Stimulated activated CD4-positive, alpha-beta T cell treated with anti-CD3 and anti-CD28 coated beads, TNF-alpha, amount 100 ng/mL, for 4 hours (primary cell): ENCODE results near the gene RABL2A.
A peak's percentile ranks its signal among the peaks of the same experiment; 100 is the strongest.
"Not testable (repeated sequence)": the region's sequence is repeated elsewhere in the genome, so short reads cannot be mapped to it uniquely, and the experiment has no call there.

Experiments
- DNase-seq, 3 experiments: peaks; one replicate each; pipeline ENCODE4 v3.0.0-alpha.2; 2020; ENCODE audit warnings: low read depth in 3 of 3

The RABL2A gene

DNA sequence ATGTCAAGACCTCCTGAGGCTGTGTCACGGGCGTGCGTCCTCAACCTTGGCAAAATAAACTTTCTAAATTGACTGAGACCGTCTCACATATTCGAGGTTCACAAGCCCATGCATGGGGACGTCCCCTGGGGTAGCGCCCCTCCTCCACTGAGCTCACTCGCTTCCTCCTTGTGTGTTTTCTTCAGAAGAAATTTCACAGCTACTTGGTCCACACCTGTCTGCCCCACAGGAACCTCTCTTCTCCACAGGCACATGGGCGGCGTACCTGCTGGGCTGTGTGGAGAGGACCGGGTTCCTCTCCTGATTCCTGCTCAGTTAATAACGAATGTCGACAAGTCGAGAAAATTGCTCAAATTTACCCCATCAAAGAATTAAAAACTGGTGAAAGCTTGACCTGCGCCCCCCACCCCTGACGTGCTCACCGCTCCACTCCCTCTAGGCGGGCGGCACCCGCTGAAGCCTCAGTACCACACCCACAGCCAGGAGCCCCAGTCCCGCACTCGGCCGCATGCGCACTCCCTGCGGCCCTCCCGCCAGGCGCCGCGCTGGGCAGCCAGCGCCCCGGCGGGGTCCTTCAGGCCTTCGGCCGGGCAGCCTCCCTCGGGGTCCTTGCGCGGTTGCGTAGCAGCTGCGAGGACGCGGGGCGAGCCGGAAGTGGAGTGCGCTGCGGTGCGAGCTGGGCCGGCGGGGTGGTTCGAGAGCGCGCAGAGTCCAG lies at the start of gene RABL2A:
Gene RABL2A, plus strand, starts transcription at position 651 of the 715 bp plus-strand sequence. CDS start 1,341 bp downstream, outside the sequence.
- peak; percentile 71 to 82 (median 74) for DNase-seq

- DNase-seq: not testable (repeated sequence)
These were observed 48.6 kb upstream of the RABL2A start for GRCh38 chr2:113578508-113578907.

DNA sequence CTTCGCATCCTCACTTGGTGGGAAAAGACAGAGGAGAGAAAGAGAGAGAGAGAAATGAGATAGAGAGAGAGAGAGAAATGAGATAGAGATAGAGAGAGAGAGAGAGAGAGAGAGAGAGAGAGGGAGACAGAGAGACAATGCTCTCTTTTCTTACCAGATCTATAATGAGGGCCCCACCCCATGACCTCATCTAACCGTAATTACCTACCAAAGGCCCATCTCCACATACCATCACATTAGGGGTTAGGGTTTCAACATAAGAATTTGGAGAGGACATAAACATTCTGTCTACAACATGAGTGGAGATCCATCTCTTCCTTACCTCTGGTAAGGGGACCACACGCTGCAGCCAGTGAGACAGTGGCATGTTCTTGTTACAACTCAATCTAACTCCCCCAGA lies 44.6 kb upstream of the RABL2A start:
- DNase-seq: not testable (repeated sequence)

- DNase-seq: peak; percentile 65 to 81 (median 66)
These were observed 43.4 kb upstream of the RABL2A start for GRCh38 chr2:113583521-113584225.

DNA sequence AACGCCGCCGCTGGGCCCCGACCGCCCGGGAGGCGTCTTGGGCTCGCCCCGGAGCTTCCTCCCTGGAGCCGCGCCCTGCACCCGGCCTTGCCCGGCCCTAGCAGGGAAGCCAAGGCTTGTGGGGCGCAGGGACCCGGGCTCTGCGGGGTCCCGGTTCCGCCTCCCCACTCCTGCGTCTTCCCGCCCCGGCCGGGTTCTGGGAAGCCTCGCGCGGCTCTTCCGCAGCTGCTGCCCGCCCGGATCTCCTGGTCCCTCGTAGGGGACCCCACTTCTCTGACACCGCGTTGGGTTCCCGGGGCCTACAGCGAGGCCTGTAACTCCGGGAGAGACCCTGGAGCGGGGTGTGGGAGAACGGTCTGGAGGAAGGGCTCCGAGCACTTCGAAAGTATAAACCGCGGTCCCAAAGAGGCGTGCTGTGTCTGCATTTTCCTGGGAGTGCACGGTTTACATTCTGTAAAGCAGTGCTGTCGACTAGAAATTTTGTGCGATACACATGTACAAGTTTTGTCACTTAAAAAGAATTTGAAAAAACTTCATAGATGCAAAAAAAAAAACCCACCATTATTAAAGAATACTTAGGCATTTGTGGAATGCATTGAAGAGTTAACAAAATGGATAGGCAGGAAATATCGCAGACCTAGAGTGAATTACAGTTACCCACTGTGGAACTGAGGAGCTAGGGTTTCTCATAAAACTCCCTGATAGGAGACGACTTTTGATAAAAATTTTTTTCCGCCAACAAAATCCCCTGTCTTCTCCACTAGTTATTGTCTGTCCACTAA lies 42.6 kb upstream of the RABL2A start:
- DNase-seq: not testable (repeated sequence)

DNA sequence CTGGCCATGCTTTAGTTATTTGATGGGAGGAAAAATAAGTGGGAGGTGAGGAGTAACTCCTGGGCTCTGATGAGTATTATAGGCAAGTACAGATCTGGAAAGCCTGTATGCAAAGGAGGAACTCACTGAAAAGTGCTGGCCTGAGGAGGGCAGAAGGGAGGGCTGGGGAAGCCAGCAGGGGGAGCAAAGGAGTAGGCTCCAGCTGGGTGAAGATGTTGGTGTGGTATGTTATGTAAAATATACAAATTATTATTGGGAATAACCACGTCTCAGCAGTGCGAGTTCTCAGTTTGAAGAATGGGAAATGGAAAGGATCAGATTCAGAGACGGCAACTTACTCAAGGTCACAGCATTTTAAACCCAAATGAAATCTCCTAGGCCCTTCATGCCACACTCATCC lies 39.9 kb upstream of the RABL2A start:
- DNase-seq: peak in 2 of 3 experiments; percentile 29 to 38

- DNase-seq: not testable (repeated sequence)
These were observed 37.5 kb upstream of the RABL2A start for GRCh38 chr2:113589591-113589990.

GRCh38 chr2:113591926-113592325 lies 35.1 kb upstream of the RABL2A start:
- DNase-seq: not testable (repeated sequence)

DNA sequence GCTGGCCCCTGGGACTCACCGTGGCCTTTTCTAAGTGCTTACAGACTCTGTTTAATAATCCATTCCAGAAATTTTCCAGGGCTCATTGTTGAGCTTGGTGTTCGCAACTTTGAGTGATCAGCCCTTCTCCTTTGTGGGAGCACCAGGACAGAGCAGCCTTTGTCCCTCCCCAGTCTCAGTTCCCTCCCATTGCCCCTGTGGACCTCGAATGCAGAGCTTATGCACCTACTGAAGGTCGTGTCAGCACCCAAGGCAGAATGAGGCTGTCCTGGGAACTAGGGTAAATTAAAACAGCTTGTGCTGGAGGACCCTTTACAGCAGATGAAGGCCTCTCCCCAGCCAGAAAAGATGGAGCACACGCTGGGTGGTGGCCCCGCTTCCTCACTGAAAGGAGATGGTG lies 33.8 kb upstream of the RABL2A start:
- not testable (repeated sequence) for DNase-seq

- not testable (repeated sequence) for DNase-seq
These were observed 31.3 kb upstream of the RABL2A start for GRCh38 chr2:113595725-113596124.

DNA sequence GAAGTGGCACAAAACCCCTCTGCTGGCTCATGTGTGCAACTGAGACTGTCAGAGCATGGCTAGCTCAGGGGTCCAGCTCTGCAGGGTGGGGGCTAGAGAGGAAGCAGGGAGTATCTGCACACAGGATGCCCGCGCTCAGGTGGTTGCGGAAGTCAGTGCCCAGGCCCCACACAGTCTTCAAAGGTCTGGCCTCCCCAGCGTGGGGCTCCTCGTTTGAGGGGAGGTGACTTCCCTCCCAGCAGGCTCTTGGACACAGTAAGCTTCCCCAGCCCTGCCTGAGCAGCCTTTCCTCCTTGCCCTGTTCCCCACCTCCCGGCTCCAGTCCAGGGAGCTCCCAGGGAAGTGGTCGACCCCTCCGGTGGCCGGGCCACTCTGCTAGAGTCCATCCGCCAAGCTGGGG lies 29.9 kb upstream of the RABL2A start:
- not testable (repeated sequence) for DNase-seq

- DNase-seq: not testable (repeated sequence)
These were observed 29.5 kb upstream of the RABL2A start for GRCh38 chr2:113597572-113597971.

DNA sequence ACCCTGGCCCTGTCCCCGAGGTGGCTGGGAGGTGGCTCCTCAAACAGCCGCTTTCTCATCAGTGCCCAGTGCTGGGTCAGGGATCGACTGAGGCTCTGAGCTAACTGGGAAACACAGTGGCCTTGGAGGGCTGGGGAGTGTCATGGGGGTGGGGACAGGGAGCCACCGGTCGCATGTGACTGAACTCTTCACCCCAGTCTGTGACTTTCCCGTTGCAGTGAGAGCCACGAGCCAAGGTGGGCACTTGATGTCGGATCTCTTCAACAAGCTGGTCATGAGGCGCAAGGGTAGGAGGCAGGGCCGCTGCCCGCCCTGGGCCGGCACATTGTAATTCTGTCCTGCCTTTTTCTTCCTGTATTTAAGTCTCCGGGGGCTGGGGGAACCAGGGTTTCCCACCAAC lies 28.9 kb upstream of the RABL2A start:
- not testable (repeated sequence) for DNase-seq

- DNase-seq: not testable (repeated sequence)
These were observed 28.3 kb upstream of the RABL2A start for GRCh38 chr2:113598738-113599137.

DNA sequence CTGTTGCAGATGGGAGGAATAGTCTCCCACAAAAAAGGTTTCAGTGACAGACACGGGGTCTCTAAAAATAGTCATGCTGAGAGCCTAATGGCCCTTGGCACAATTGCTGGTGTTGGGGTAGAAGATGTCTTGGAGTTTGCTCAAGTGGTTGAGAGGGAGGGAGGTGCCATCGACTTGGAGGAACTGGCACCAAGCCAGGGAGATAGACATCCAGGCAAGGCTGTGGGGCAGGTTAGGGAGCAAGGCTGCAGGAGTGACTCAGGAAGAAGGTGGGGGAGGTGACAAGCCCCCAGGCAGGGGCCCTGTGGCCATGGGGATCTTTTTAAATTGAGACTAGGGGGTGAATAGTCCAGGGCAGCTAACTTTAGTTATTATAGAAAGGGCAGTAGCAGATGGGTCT lies 27.9 kb upstream of the RABL2A start:
- DNase-seq: not testable (repeated sequence)

GRCh38 chr2:113602040-113602769 lies 24.9 kb upstream of the RABL2A start:
- DNase-seq: not testable (repeated sequence)

- DNase-seq: no peak
These were observed 24.1 kb upstream of the RABL2A start for GRCh38 chr2:113602869-113603466.

DNA sequence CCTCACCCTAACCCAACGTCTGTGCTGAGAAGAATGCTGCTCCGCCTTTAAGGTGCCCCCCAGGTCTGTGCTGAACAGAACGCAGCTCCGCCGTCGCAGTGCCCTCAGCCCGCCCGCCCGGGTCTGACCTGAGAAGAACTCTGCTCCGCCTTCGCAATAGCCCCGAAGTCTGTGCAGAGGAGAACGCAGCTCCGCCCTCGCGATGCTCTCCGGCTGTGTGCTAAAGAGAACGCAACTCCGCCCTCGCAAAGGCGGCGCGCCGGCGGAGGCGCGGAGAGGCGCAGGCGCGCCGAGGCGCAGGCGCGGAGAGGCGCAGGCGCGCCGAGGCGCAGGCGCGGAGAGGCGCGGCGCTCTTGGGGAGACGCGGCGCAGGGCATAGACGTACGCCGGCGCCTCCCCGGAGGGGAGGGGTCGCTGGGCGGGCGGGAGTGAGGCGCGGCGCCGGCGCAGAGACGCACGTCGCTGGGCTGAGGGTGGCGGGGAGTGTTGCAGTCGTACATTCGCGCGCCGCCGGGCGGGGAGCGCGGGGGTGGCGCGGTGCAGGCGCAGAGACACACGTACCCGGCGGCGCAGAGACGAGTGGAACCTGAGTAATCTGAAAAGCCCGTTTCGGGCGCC lies 23.5 kb upstream of the RABL2A start:
- DNase-seq: peak; percentile 72 to 82 (median 75)

DNA sequence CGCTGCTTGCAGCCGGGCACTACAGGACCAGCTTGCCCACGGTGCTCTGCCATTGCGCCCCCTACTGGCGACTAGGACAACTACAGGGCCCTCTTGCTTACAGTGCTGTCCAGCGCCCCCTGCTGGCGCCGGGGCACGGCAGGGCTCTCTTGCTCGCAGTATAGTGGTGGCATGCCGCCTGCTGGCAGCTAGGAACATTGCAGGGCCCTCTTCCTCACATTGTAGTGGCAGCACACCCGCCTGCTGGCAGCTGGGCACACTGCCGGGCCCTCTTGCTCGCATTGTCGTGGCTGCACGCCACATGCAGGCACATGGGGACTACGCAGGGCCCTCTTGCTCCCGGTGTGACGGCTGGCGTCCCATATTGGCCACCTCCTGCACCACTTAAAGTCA lies 23.0 kb upstream of the RABL2A start:
- peak; percentile 78 to 90 (median 88) for DNase-seq

DNA sequence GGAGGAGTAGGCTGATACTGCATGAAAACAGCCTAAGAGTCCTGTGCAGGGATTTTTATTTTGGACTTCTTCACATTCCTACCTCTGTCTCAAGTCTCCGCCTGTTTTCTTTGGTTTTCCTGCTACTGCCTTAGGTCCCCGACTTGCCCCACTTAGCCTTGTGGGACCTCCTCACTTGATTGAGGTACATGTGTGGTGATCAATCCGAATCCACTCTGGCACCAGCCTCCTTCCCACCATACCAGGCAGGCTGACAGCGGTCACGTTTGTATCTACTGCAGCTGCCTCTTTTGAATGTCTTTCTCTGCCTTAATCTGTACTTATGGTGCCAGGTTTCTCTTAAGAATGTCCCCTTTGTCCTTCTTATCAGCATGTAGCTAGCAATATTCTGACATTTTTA lies 22.4 kb upstream of the RABL2A start:
- not testable (repeated sequence) for DNase-seq

- not testable (repeated sequence) for DNase-seq
These were observed 21.0 kb upstream of the RABL2A start for GRCh38 chr2:113606036-113606435.
